Panc1 (cell line): ENCODE results near the gene ONECUT3.

Experiments used
- CTCF ChIP-seq: fragments of 450-650 bp; IDR thresholded peaks from 2 replicates; pipeline ENCODE4 v1.5.1; 2017; ENCODE audit warnings: mild to moderate bottlenecking
- POLR2AphosphoS5 ChIP-seq: IDR thresholded peaks from 2 replicates; pipeline ENCODE4 v1.6.1; 2012; ENCODE audit warnings: mild to moderate bottlenecking, low read depth, low read length, moderate library complexity

- TF ChIP-seq CTCF, result no peak
- no peak for TF ChIP-seq POLR2AphosphoS5
Observed at GRCh38 chr19:1807030-1807694, 53.9 kb downstream of the ONECUT3 start.
